DMS 273 (cell line): Measurements from ENCODE around the gene DHRS11.

ENCODE experiments used
- DNase-seq: peaks from one replicate; lab custom pipeline; 2025; ENCODE audit not compliant: unreplicated experiment; lab: John Stamatoyannopoulos, UW

Gene DHRS11

GRCh38 chr17:36591434-36592315, at the start of gene DHRS11:
Gene DHRS11, plus strand, starts transcription at chr17:36591879. Its CDS starts 131 bp downstream, at chr17:36592010.
- DNase-seq: peak; percentile 92

GRCh38 chr17:36542755-36543154, 48.9 kb upstream of the DHRS11 start:
- no peak for DNase-seq

DNA sequence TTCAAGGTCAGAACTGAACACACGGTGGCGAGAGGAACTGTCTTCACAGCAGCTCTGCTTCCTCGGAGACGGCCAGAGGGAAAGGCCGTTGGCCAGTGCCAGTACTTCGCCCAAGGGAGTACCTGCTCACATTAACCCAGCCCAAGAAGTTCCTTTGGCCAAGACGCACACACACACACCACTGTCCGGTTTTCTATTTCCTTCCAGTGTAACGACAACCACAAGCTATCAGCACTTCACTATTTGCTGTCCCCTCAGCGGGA, 47.7 kb upstream of the DHRS11 start:
- peak; percentile 70 for DNase-seq

- peak; percentile 98 for DNase-seq
Observed at GRCh38 chr17:36544307-36545076, 47.2 kb upstream of the DHRS11 start, which contains the start of gene GGNBP2. Gene GGNBP2, plus strand, starts transcription at chr17:36544919. Its CDS starts 806 bp downstream, at chr17:36545725.

DNA sequence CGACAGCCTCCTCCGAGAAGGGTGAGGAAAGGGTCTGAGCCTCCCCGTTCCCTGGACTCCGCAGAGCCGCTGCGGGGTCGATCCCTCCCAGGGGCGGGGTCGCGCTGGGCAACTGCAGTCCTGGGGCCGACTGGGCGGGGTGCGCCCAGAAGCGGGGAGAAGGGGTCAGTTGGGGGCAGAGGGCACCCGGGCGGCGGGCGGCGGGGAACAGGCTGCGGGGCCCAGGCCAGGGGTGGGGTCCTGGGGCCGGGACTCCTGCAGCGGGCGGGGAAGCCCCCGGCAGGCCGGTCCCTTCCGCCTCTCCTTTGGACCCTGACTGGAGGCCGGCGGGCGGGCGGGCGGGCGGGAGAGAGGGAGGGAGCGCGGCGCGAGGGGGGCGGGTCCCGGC, 46.6 kb upstream of the DHRS11 start:
- DNase-seq: no peak

GRCh38 chr17:36545465-36546417, 45.9 kb upstream of the DHRS11 start:
- peak; percentile 99 for DNase-seq

DNA sequence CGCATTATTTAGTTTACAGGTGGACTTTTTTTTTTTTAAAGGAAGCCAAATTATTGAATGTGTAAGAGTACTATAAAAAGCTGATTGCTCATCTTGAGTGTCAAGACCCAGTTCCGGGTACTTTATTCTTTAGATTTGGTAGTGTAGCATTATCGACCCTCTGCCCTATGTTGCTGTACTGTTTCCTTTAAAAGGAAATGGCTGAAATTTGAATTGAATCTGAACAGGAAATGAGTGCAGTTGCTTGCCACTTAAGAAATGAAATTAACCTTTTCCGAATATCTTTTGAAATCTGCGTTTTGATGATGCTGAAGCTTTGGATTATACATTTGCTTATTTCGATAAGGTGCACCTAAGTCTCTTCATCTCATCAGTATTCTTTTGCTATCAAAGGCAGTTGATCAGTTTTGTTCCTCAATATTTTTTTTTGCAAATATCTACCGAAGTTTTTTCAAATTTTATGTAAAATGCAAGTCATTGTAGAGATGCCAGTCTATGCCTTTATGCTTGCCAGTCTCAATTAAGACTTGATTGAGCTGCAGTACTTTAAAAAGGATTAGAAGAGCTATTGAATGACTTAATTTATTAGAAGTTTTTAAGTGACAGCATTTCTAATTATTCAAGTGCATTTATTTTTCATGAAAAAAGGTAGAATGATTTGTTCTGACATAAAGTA, 45.1 kb upstream of the DHRS11 start:
- DNase-seq: peak; percentile 16

- no peak for DNase-seq
Observed at GRCh38 chr17:36547776-36548175, 43.9 kb upstream of the DHRS11 start.

DNA sequence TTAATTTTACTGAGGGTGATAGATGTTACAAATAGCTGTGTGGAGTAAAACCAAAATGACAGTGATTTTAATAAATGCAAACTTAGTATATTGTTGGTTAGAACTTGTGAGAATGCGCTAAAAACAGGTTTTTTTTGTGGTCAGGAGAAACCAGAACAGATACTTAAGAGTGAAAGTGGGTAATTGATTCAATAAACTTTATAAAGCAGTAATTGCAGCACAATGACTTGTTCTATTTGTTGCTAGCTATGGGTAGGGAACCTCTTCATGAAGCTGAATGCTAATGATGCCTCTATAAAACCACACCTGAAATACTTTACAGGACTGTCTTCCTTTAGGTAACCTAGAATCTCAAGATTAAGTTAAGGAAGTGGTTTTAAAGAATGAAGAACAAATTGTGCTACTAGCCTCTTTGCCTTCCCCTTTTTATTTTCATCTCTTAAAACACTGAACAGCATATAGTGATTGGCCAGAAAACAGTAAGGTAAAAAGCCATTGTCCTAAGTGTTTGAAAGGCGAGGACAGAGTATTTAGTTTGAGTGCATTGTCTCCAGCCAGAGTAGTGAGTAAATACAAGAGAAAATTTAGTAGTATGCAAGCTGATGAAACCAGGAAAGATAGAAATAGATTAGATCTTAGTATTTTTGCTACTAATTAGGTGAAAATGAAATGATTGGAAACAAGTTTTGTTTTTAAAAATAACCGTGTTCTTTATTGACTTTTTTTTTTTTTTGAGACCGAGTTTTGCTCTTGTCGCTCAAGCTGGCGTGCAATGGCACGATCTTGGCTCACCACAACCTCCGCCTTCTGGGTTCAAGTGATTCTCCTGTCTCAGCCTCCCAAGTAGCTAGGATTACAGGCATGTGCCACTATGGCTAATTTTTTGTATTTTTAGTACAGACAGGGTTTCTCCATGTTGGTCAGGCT, 40.9 kb upstream of the DHRS11 start:
- DNase-seq: no peak

- DNase-seq: no peak
Observed at GRCh38 chr17:36553459-36553858, 38.2 kb upstream of the DHRS11 start.

DNA sequence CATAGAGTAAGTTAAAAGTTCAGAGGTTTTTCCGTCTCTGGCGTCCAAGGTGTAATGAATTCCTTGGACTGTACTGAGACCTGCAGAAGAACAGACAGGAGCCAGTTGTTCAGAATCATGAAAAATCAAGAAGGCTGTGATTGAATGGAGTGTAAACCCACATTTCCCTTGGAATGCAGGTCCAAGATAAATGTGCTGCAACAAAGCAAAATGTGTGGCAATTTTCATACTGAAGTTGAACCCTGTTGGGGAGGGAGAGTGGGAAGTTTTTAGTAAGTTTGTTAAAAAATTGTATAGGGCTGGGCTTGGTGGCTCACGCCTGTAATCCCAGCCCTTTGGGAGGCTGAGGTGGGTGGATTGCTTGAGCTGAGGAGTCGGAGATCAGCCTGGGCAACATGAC, 25.6 kb upstream of the DHRS11 start:
- no peak for DNase-seq

GRCh38 chr17:36575028-36575427, 16.7 kb upstream of the DHRS11 start:
- DNase-seq: no peak

- DNase-seq: no peak
Observed at GRCh38 chr17:36576793-36577192, 14.9 kb upstream of the DHRS11 start.

- no peak for DNase-seq
Observed at GRCh38 chr17:36578671-36579070, 13.0 kb upstream of the DHRS11 start.

- no peak for DNase-seq
Observed at GRCh38 chr17:36583787-36584186, 7.9 kb upstream of the DHRS11 start.

GRCh38 chr17:36586138-36586537, 5.5 kb upstream of the DHRS11 start:
- DNase-seq: no peak

- DNase-seq: no peak
Observed at GRCh38 chr17:36590082-36590481, 1.6 kb upstream of the DHRS11 start.

GRCh38 chr17:36592316-36592715, 637 bp downstream of the DHRS11 start:
- peak; percentile 58 for DNase-seq

- no peak for DNase-seq
Observed at GRCh38 chr17:36592716-36593321, 1.1 kb downstream of the DHRS11 start.
